DOHH2 (cell line): ENCODE measurements around the gene CASQ1.

ENCODE experiments used
- H3F3A ChIP-seq: fragments of 200-600 bp; sonication (generic), shearing (Covaris generic); 2 replicates; pipeline ENCODE4 v1.6.0; 2016; ENCODE audit warnings: antibody characterized with exemption, mild to moderate bottlenecking; ENCODE audit not compliant: control insufficient read depth, insufficient read depth
- H3K27ac ChIP-seq: fragments of 200-600 bp; sonication (generic); 2 replicates; pipeline ENCODE4 v1.5.1; 2014; ENCODE audit warnings: low read depth, mild to moderate bottlenecking, low read length, moderate library complexity
- H3K27me3 ChIP-seq: fragments of 200-600 bp; sonication (generic); 2 replicates; pipeline ENCODE4 v1.6.1; 2014; ENCODE audit warnings: mild to moderate bottlenecking, low read length, mixed read lengths; ENCODE audit not compliant: control insufficient read depth
- H3K36me3 ChIP-seq: fragments of 200-600 bp; sonication (generic); 2 replicates; pipeline ENCODE4 v1.6.1; 2014; ENCODE audit warnings: mild to moderate bottlenecking, low read length, moderate library complexity, mixed read lengths; ENCODE audit not compliant: control insufficient read depth
- H3K4me1 ChIP-seq: fragments of 200-600 bp; sonication (generic); 2 replicates; pipeline ENCODE4 v1.6.1; 2014; ENCODE audit warnings: mild to moderate bottlenecking, low read length, mixed read lengths; ENCODE audit not compliant: control insufficient read depth
- H3K4me2 ChIP-seq: fragments of 200-600 bp; sonication (generic); 2 replicates; pipeline ENCODE4 v1.6.0; 2014; ENCODE audit warnings: mild to moderate bottlenecking, low read length, moderate library complexity
- H3K4me3 ChIP-seq: fragments of 200-600 bp; sonication (generic); 2 replicates; pipeline ENCODE4 v1.5.1; 2014; ENCODE audit warnings: mild to moderate bottlenecking, low read length, mixed read lengths
- H3K79me2 ChIP-seq: fragments of 200-600 bp; sonication (generic); 2 replicates; pipeline ENCODE4 v1.6.1; 2014; ENCODE audit warnings: mild to moderate bottlenecking, low read length, mixed read lengths; ENCODE audit not compliant: control insufficient read depth
- H3K9me2 ChIP-seq: fragments of 200-600 bp; sonication (generic); replicated peaks from 2 replicates; pipeline ENCODE4 v1.6.1; 2014; ENCODE audit warnings: mild to moderate bottlenecking, low read length, mixed read lengths; ENCODE audit not compliant: control insufficient read depth
- H3K9me3 ChIP-seq: fragments of 200-600 bp; sonication (generic); 2 replicates; pipeline ENCODE4 v1.6.1; 2014; ENCODE audit warnings: antibody characterized with exemption, low read length, mixed read lengths; ENCODE audit not compliant: control insufficient read depth, insufficient read depth
- H4K20me1 ChIP-seq: fragments of 200-600 bp; sonication (generic); 2 replicates; pipeline ENCODE4 v1.6.0; 2014; ENCODE audit warnings: low read depth, mild to moderate bottlenecking, antibody characterized with exemption, low read length, moderate library complexity; ENCODE audit not compliant: control insufficient read depth, insufficient read depth
- EZH2phosphoT487 ChIP-seq: fragments of 200-600 bp; sonication (generic); IDR thresholded peaks from 2 replicates; pipeline ENCODE4 v1.6.1; 2017; ENCODE audit warnings: borderline replicate concordance, mild to moderate bottlenecking, antibody characterized with exemption, low read length, moderate library complexity, mixed read lengths
- TF ChIP-seq, protein P1 (sequence below): fragments of 200-600 bp; sonication (generic); IDR thresholded peaks from one replicate; pipeline ENCODE4 v1.5.1; 2014; ENCODE audit warnings: antibody characterized with exemption, mild to moderate bottlenecking, low read depth, low read length; ENCODE audit not compliant: poor library complexity, severe bottlenecking

CASQ1 gene

DNA sequence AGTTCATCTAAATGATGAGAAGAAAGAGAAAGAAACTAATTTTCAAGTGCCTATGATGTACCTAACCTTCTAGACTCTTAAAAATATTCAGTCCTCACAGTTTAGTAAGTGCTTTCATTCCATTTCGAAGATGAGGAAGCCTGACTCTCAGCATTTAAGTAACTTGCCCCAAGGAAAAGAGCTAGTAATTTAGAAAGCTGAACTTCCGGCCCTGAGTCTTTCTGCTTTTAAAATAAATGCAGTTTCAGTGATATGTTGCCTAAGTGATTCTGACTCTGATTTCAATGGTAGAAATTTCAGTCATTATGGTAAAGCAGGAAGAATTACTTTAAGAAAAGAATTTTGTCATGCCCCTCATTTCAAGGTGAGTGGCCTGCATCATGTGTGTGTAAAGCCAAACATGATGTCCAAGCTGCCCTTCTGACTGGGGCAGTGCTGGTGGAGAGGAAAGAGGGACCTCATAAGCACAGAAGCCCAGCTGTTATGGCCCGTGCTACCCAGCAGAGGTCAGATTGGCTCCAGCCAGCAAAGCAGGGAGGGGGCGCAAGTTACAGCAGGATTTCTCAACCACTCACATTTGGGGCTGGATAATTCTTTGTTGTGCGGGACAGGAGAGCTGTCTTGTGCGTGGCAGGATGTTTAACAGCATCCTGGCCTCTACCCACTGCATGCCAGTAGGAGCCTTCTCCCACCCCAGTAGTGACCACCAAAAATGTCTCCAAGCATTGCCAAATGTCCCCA, 28.2 kb upstream of the CASQ1 start:
- no peak overlapping the region for H3K4me3 ChIP-seq
- H3K9me2 ChIP-seq: no peaks in the 10 kb centered on the region
- no peaks in the 10 kb centered on the region for H3K9me3 ChIP-seq
- no peak overlapping the region for H3K4me2 ChIP-seq
- no peaks in the 10 kb centered on the region for H3K4me1 ChIP-seq
- no peaks in the 10 kb centered on the region for H4K20me1 ChIP-seq
- H3K36me3 ChIP-seq: no peaks in the 10 kb centered on the region
- TF ChIP-seq, protein P1, sequence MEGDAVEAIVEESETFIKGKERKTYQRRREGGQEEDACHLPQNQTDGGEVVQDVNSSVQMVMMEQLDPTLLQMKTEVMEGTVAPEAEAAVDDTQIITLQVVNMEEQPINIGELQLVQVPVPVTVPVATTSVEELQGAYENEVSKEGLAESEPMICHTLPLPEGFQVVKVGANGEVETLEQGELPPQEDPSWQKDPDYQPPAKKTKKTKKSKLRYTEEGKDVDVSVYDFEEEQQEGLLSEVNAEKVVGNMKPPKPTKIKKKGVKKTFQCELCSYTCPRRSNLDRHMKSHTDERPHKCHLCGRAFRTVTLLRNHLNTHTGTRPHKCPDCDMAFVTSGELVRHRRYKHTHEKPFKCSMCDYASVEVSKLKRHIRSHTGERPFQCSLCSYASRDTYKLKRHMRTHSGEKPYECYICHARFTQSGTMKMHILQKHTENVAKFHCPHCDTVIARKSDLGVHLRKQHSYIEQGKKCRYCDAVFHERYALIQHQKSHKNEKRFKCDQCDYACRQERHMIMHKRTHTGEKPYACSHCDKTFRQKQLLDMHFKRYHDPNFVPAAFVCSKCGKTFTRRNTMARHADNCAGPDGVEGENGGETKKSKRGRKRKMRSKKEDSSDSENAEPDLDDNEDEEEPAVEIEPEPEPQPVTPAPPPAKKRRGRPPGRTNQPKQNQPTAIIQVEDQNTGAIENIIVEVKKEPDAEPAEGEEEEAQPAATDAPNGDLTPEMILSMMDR: peak; percentile 23
- no peak for TF ChIP-seq EZH2phosphoT487
- no peaks in the 10 kb centered on the region for H3F3A ChIP-seq
- peaks cover 11% of the 10 kb centered on the region; the same call in 1 of the 2 replicates for H3K27me3 ChIP-seq
- no peak overlapping the region for H3K27ac ChIP-seq
- no peaks in the 10 kb centered on the region for H3K79me2 ChIP-seq

DNA sequence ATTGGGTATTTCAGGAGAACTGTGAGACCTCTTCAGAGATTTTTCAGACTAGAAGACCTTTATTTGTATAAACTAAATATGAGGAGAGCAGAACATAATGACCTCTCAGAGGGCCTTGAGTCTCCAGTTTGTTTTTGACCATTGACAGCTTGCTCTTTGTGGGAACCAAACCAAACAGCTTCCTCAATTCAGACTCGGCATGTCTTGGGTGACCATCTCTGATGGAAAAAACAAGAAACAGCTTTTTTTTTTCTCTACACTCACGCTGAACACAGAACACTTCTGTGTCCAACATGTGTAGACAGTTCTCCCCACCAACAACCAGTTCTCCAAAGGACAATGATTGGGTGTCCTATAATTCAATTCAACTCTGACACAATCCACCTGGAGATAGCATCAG, 27.4 kb upstream of the CASQ1 start:
- H3K4me2 ChIP-seq: no peak overlapping the region
- no peaks in the 10 kb centered on the region for H3K4me1 ChIP-seq
- no peak overlapping the region for H3K27ac ChIP-seq
- H3K79me2 ChIP-seq: no peaks in the 10 kb centered on the region
- no peaks in the 10 kb centered on the region for H3K36me3 ChIP-seq
- no peaks in the 10 kb centered on the region for H3K9me2 ChIP-seq
- H3K27me3 ChIP-seq: peaks cover 17% of the 10 kb centered on the region; the same call in 1 of the 2 replicates
- no peaks in the 10 kb centered on the region for H4K20me1 ChIP-seq
- no peak for TF ChIP-seq EZH2phosphoT487
- TF ChIP-seq, protein P1: no peak
- no peaks in the 10 kb centered on the region for H3F3A ChIP-seq
- H3K9me3 ChIP-seq: no peaks in the 10 kb centered on the region
- H3K4me3 ChIP-seq: no peak overlapping the region

DNA sequence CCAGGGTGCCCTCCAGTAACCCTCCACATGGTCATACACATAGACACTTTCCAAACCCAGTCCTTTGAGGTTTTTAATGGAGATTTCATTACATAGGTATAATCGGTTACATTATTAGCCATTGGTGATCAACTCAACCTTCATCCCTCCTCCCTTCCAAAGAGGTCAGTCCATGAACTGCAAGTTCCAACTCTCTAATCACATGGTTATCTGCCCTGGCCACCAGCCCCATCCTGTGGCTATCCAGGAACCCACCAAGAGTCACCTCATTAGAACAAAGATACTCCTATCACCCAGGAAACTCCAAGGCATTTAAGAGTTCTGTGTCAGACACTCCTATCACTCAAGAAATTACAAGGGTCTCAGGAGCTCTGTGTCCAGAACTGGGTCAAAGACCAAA, 26.8 kb upstream of the CASQ1 start:
- peaks cover 17% of the 10 kb centered on the region; the same call in 1 of the 2 replicates for H3K27me3 ChIP-seq
- H3K36me3 ChIP-seq: no peaks in the 10 kb centered on the region
- H3K79me2 ChIP-seq: no peaks in the 10 kb centered on the region
- no peaks in the 10 kb centered on the region for H3F3A ChIP-seq
- no peaks in the 10 kb centered on the region for H3K9me2 ChIP-seq
- no peaks in the 10 kb centered on the region for H3K9me3 ChIP-seq
- TF ChIP-seq EZH2phosphoT487: no peak
- TF ChIP-seq, protein P1: no peak
- H3K4me2 ChIP-seq: no peak overlapping the region
- H3K4me1 ChIP-seq: no peaks in the 10 kb centered on the region
- no peak overlapping the region for H3K4me3 ChIP-seq
- H4K20me1 ChIP-seq: no peaks in the 10 kb centered on the region
- no peak overlapping the region for H3K27ac ChIP-seq
